Measurements from ENCODE around the gene IMMP2L.

DNA sequence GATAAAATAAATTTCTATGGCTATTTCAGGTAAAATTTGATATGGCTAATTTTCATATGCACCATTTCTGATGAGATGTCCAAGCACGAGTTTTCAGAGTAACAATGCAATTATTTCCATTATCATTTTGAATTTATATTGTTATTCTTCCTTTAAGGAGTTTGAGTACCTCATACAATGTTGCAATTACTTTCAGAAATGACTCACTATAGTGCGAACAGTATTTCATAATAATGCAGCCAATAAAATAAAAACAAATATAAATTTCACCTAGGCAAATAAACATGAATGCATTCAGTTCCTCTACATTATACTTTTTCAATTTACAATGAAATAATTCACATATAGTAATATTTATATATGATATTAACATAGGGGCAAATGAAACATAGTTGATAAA is 550.1 kb downstream of the IMMP2L start:
- TF ChIP-seq CTCF (conservative IDR thresholded peaks at IDR 0.05; ENCODE audit: low read length) (no peak), EZH2phosphoT487 (IDR thresholded peaks at IDR 0.05; ENCODE audit: borderline replicate concordance) (no peak)

Data from Loucy (cell line).